Endothelial cell (in vitro differentiated cells): ENCODE results near the gene XK. TPM values are rescaled to one million over a fixed set of nuclear protein-coding genes. Genes with fewer than 3 reads are reported as not detected.

Source experiments
- DNase-seq: peaks from one replicate; pipeline ENCODE4 v3.0.0; 2021; ENCODE audit warnings: low spot score
- H3K27ac Mint-ChIP-seq: one replicate; pipeline ENCODE4 v1.8.0; 2021; ENCODE audit warnings: mixed read lengths, inconsistent platforms; ENCODE audit not compliant: unreplicated experiment
- H3K27me3 Mint-ChIP-seq: one replicate; pipeline ENCODE4 v1.8.0; 2021; ENCODE audit warnings: mild to moderate bottlenecking, moderate library complexity, mixed read lengths, inconsistent platforms; ENCODE audit not compliant: unreplicated experiment
- H3K36me3 Mint-ChIP-seq: one replicate; pipeline ENCODE4 v1.8.0; 2021; ENCODE audit warnings: mild to moderate bottlenecking, low read depth, mixed read lengths, inconsistent platforms; ENCODE audit not compliant: unreplicated experiment
- H3K4me1 Mint-ChIP-seq: one replicate; pipeline ENCODE4 v1.8.0; 2021; ENCODE audit warnings: mild to moderate bottlenecking, mixed read lengths, inconsistent platforms; ENCODE audit not compliant: unreplicated experiment
- H3K4me3 Mint-ChIP-seq: one replicate; pipeline ENCODE4 v1.8.0; 2021; ENCODE audit warnings: mild to moderate bottlenecking, mixed read lengths, inconsistent platforms; ENCODE audit not compliant: unreplicated experiment
- H3K9me3 Mint-ChIP-seq: one replicate; pipeline ENCODE4 v1.8.0; 2021; ENCODE audit warnings: mixed read lengths, inconsistent platforms; ENCODE audit not compliant: unreplicated experiment
- CTCF ChIP-seq: fragments of 200-600 bp; sonication (generic); IDR thresholded peaks from one replicate; pipeline ENCODE4 v1.5.0; 2021; ENCODE audit warnings: antibody characterized with exemption; ENCODE audit not compliant: unreplicated experiment
- total RNA-seq: library from RNA; stranded (reverse); fragmentation: NEBNext Ultra II Directional; extraction: Animal tissue kit (Norgen Biotek cat#: 25700); gene quantifications from one replicate; pipeline ENCODE4 v1.2.1, GENCODE V29; 2021; ENCODE audit not compliant: unreplicated experiment

Gene XK
- total RNA-seq, 1 donor from 2014 or later: 0.31 TPM

DNA sequence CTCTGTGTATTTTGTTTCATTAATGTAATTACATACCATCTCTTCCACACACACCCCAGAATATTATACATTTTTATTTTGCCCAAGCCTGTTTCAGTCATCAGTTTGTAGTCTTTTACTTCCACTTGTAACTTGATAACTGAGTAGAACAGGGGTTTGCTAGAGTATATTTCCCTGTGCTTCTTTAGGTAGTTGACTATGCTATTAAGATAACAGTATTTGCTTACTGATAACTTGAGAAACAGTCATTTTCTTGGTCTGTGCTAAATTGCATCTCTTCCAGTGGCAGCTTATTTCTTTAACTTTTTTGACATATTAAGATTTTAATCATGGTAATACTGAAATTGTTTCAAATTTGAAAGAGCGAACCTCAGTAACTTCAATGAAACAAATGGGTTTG, 7.0 kb upstream of the XK start:
- no peak for TF ChIP-seq CTCF
- H3K27me3 Mint-ChIP-seq: no peaks in the 10 kb centered on the region

GRCh38 chrX:37679230-37679629, 6.4 kb upstream of the XK start:
- DNase-seq: no peak
- Mint-ChIP-seq H3K4me3 (no peak overlapping the region), H3K9me3 (no peaks in the 10 kb centered on the region), H3K27me3 (no peaks in the 10 kb centered on the region), H3K4me1 (peaks cover 5% of the 10 kb centered on the region), H3K36me3 (no peaks in the 10 kb centered on the region), H3K27ac (no peak overlapping the region)
- TF ChIP-seq CTCF: no peak

More for the DNA sequence above, 7.0 kb upstream of the XK start:
- Mint-ChIP-seq H3K4me1 (peaks cover 5% of the 10 kb centered on the region), H3K36me3 (no peaks in the 10 kb centered on the region), H3K27ac (no peak overlapping the region), H3K4me3 (no peak overlapping the region), H3K9me3 (no peaks in the 10 kb centered on the region)
- no peak for DNase-seq

GRCh38 chrX:37679888-37680287, 5.7 kb upstream of the XK start:
- Mint-ChIP-seq H3K4me1 (peaks cover 5% of the 10 kb centered on the region), H3K36me3 (no peaks in the 10 kb centered on the region), H3K4me3 (no peak overlapping the region), H3K27ac (no peak overlapping the region), H3K9me3 (no peaks in the 10 kb centered on the region), H3K27me3 (no peaks in the 10 kb centered on the region)
- no peak for DNase-seq
- no peak for TF ChIP-seq CTCF

DNA sequence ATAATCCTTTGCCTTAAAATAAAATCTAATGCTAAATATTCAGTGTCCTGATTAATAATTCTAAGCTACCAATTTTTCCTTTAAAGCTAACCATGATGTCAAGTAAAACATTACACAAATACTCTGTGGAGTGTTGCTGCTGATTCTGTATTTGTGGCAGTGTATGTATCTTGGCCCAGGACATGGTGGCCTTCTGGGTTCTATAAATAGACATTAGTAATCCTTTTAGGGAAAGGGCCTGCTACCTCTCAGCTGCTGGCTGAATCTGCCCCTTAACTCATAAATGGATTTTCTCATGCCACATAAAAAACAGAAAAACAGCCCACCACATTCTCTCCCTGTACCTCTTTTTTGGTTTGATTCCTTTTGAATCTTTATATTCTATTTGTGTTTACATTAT, 1.2 kb upstream of the XK start:
- no peak for TF ChIP-seq CTCF

DNA sequence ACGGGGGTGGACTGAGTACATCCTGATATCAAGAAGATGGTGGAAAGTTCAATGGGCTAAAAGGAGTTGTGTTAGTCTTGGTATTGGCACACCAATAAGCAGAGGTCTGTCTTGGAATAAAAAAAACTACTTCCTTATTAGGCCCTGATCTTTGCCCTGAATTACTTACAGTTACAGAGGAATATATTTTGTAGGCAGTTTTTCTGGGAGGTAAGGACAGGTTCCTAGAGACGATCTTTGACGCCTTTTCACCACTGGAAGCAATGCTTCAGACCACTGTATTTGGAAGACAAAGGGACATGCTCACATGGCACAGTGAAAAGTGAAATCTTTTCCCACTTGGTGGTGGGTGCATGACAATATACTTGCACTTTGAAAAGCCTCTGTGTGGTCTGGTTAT, 618 bp upstream of the XK start:
- Mint-ChIP-seq H3K27ac (no peak overlapping the region), H3K27me3 (no peaks in the 10 kb centered on the region), H3K4me1 (peaks cover 5% of the 10 kb centered on the region), H3K4me3 (no peak overlapping the region), H3K9me3 (no peaks in the 10 kb centered on the region), H3K36me3 (no peaks in the 10 kb centered on the region)
- DNase-seq: no peak
- TF ChIP-seq CTCF: no peak

More for the DNA sequence above, 1.2 kb upstream of the XK start:
- Mint-ChIP-seq H3K27ac (no peak overlapping the region), H3K4me1 (peaks cover 5% of the 10 kb centered on the region), H3K36me3 (no peaks in the 10 kb centered on the region), H3K9me3 (no peaks in the 10 kb centered on the region), H3K4me3 (no peak overlapping the region), H3K27me3 (no peaks in the 10 kb centered on the region)
- no peak for DNase-seq
